H1 (cell line): ENCODE measurements around the gene STYXL1. TPM values are rescaled to one million over a fixed set of nuclear protein-coding genes. Genes with fewer than 3 reads are reported as not detected.

Source experiments
- EGR1 ChIP-seq: IDR thresholded peaks from 2 replicates; pipeline ENCODE4 v1.6.1; 2011; ENCODE audit warnings: low read depth, low read length, borderline replicate concordance
- HDAC2 ChIP-seq, 2 experiments: fragments of 300-600 bp in 1 of 2; sonication (generic) in 1 of 2; IDR thresholded peaks; 2 replicates each; pipeline ENCODE4 v1.6.1; 2011 to 2012; ENCODE audit warnings: low read depth in 2 of 2, low read length in 2 of 2, mild to moderate bottlenecking in 2 of 2, moderate library complexity in 2 of 2, borderline replicate concordance in 1 of 2, inconsistent platforms in 1 of 2
- TEAD4 ChIP-seq: IDR thresholded peaks from 2 replicates; pipeline ENCODE4 v1.6.1; 2012; ENCODE audit warnings: low read depth, low read length, inconsistent platforms, mixed read lengths
- polyA plus RNA-seq, 7 experiments: library from polyadenylated mRNA; depleted of rRNA in 3 of 7; stranded (reverse) in 5 of 7; unstranded in 2 of 7; fragments of >200 nt in 5 of 7; fragments of 200-250 nt in 2 of 7; gene quantifications; 1 replicate in 5 of 7; 2 replicates in 1 of 7; 4 replicates in 1 of 7; pipeline versions ENCODE4 v1.2.1 to v1.2.3, GENCODE V29; 2011 to 2013; ENCODE audit warnings: missing spikeins in 2 of 7, mixed read lengths in 2 of 7
- total RNA-seq: library from RNA; stranded (reverse); fragmentation: NEBNext Ultra II Directional; extraction: Animal tissue kit (Norgen Biotek cat#: 25700); gene quantifications from 2 replicates; pipeline ENCODE4 v1.2.1, GENCODE V29; 2021

The STYXL1 gene
- total and polyA plus RNA-seq, 2 of the 8 experiments (the other 6 are each of a cell fraction or from before 2014, with no cell fraction given): 32.3 to 53.9 TPM

DNA sequence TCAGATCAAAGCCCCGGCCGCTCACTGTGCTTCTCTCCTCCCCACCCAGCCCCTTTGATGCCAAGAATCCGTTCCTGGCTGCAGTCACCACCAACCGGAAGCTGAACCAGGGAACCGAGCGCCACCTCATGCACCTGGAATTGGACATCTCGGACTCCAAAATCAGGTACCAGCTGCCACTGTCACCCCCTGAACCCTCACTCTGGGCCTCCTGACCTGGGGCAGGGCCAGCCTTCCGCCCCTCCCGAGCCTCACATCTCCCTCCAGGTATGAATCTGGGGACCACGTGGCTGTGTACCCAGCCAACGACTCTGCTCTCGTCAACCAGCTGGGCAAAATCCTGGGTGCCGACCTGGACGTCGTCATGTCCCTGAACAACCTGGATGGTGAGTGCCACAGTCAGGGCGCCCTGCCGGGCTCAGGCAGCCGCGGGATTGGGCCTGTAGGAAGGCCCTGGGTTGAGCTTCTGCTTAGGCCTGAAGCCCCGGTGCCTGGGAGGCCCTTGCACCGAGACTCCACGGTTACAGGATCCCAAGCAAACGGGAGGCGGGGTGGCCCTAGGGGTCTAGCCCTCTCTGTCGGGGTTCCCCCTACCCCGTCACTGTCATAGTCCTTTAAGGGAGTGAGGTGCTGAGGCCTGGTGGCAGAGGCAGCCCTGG, 64.2 kb downstream of the STYXL1 start (continued):
- TF ChIP-seq HDAC2 (IDR thresholded peaks at IDR 0.05; ENCODE audit: borderline replicate concordance in 1 of 2, low read depth in 2 of 2, low read length in 2 of 2) (no peak), EGR1 (no peak), TEAD4 (no peak)
